Right renal pelvis (tissue), 4 donors: ENCODE data around the gene C1QC. TPM values are rescaled to one million over a fixed set of nuclear protein-coding genes. Genes with fewer than 3 reads are reported as not detected.

Source experiments
- DNase-seq, 4 donors: peaks; one replicate each; pipeline ENCODE4 v3.0.0-alpha.2; 2013; ENCODE audit warnings: low read depth in 4 of 4, low spot score in 3 of 4, missing footprints in 1 of 4
- polyA plus RNA-seq, 4 donors: library from polyadenylated mRNA; unstranded; fragments of 120-200 nt; gene quantifications; one replicate each; pipeline ENCODE4 v1.2.1, GENCODE V29; 2013; ENCODE audit not compliant: insufficient read length in 4 of 4

C1QC gene
- polyA plus RNA-seq, 4 donors, result 10.5 to 15.6 (median 13.6) TPM

DNA sequence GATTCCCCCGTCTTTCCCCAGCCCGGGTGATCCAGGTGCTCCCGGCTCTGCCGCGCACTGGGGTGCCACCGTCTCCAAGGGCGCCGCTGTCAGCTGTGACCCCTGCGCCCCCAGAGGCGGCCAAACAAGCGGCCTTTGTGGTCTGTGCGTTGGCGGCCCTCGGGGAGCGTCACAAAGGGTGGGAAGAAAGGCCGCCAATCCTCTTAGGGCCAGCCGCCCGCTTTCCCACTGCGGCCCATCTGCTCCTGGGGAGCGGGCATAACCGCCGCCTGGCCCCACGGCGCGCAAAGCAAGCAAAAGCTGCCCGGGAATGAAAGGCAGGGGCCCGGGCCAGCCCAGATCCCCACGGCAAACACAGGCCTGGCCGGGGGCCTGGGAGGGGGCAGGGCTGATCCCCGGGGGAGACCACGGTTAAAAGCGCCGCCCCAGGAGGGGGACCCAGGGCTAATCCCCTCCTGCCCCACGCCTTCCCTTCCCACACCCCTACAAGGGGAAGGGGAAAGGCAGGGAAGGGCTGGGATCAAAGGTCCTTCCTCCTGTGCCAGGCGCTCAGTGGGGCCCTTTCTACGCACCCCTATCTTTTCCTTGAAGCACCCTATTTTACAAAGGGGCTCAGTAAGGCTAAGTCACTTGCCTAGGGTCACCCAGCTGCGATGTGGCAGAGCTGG lies 33.6 kb downstream of the C1QC start:
- no peak for DNase-seq

GRCh38 chr1:22677931-22678896 lies 34.8 kb downstream of the C1QC start:
- no peak for DNase-seq

GRCh38 chr1:22680726-22681125 lies 37.3 kb downstream of the C1QC start:
- DNase-seq, result no peak

GRCh38 chr1:22681556-22682276 lies 38.3 kb downstream of the C1QC start:
- no peak for DNase-seq

DNA sequence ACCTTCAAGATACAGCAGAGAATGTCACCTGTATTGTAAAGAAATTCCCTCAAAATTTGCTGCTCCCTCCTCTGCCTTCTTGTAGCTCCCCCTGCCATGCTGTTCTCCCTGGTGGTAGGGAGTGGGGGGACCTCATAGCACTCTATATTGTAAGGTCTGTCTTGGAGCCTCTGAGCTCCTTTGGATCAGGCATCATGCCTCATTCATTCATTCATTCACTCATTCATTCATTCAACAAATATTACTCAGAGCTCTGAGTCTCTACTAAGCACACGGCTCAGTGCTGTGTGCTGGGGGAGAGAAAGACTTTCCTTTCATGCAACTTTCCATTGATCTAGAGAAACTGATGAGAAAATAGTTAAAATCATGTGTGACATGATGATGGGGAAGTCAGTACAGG lies 40.1 kb downstream of the C1QC start:
- DNase-seq, result no peak

DNA sequence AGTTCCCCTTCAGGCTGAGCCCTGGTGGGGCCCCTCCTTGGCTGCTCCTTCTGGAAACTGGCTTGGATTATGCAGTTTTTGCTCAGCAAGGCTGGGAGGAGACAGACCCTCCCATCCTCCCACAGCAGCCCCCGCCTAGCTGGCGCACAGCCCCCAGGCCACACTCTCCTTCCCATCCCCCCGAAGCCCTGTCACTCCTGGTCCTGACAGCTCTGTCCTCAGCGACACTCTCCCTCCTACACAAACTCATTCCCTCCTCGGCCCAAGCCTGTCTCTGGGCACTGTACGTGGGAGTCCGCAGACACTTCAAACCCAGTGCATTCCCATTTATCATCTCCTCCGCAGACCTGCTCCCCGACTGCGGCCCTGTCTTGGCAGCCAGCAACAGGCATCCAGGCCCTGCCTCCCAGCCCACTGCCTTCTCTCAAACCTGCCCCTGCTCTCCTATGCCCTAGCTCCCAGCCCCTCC lies 42.2 kb downstream of the C1QC start:
- DNase-seq, result peak in 3 of 4 donors; percentile 43 to 68 (median 61)

DNA sequence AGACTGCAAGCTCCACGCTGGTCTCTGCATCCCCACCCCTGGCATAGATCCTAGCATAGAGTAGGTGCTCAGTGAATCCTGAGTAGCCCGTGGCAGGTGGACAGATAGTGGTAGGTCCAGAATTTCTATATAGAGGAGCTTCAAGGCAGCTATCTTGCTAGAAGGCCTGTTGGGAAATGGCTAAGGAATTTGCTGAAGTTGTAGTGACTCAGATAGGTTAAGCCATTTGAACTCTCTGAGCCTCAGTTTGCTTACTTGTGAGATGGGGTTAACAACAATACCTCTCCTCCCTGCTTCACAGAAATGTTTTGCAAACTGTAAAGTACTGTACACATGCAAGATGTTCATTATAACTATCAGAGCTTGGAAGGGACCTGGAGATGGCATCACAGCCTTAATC lies 43.8 kb downstream of the C1QC start:
- DNase-seq, result no peak

- DNase-seq, result no peak
These were observed 45.0 kb downstream of the C1QC start for GRCh38 chr1:22688466-22688865.

GRCh38 chr1:22689505-22689904 lies 46.1 kb downstream of the C1QC start:
- DNase-seq, result peak in 1 of 4 donors; percentile 53

DNA sequence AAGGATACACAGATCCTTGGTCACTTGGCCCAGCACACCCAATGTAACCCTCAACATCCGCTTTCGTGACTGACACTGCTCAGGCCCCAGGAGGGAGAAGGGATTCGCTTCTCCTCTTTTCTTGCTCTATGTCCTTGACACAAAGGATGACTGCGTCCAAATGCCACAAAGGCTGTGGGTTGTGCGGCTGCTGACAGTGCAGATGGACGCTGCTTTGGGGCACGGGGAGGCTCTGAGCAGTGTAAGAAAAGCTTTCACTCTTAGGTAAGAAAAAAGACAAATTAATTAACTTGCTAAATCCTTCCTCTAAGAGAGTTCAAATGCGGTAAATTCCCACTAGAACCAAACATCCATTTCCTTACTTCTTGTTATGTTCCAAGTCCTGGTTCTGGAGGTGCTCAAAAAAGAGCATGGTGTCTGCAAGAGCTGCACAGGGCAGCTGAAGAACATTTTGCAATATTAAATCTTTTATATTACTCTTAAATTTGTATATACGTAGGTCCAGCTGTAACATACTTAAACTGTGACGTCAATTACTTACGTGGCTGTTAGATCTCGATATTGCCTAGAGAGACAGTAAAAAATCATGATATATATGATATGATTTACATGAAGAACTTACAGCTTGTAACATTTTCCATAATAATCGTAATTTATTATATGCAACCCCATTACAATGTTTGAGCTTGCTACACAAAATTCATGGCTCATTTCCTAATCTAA lies 47.8 kb downstream of the C1QC start:
- DNase-seq, result no peak

- DNase-seq, result no peak
These were observed 50.7 kb downstream of the C1QC start for GRCh38 chr1:22694172-22694571.

GRCh38 chr1:22696610-22697009 lies 53.2 kb downstream of the C1QC start:
- no peak for DNase-seq

Other genes starting within 250 kb of the C1QC start
- gene ZBTB40, start 191.8 kb upstream of the C1QC start, polyA plus RNA-seq, result 10 to 100 TPM; 17.2 to 21.5 (median 20.4) TPM
- gene EPHA8, start 80.1 kb upstream of the C1QC start, polyA plus RNA-seq, result 1 to 10 TPM; 1.2 to 3.3 (median 1.5) TPM
- 10 to 100 TPM; 12.6 to 16.1 (median 13.7) TPM for gene C1QA, start 7.0 kb upstream of the C1QC start, polyA plus RNA-seq
- 10 to 100 TPM in 1 of 4 donors, 1 to 10 TPM in 3; 6.9 to 10.9 (median 9.1) TPM for gene C1QB, start 9.6 kb downstream of the C1QC start, polyA plus RNA-seq
- gene EPHB2, start 67.2 kb downstream of the C1QC start, polyA plus RNA-seq, result 10 to 100 TPM; 10.8 to 15.9 (median 12.5) TPM